Measurements from ENCODE around the gene SLC22A7. TPM values are rescaled to one million over a fixed set of nuclear protein-coding genes. Genes with fewer than 3 reads are reported as not detected.

The SLC22A7 gene
- total and polyA plus RNA-seq, 8 donors = not detected

DNA sequence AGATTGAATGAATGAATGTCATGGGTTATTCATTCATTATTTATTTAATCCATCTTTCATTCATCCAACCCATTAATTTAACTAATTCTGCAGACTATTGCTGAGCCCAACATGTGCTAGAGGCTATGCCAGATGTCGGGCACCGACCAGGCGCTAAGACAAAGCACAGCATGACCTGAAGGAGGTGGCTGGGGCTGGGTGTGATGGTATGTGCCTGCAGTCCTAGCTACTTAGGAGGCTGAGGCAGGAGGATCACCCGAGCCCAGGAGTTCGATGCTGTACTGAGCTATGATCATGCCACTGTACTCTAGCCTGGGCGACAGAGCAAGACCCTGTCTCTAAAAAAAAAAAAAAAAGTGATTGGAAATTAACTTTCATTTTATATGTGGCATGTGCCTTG, 5.7 kb upstream of the SLC22A7 start:
- intact Hi-C loops (cut with DNase I; ENCODE audit: low total_unique reads) = no loop called here
- no peak for DNase-seq

DNA sequence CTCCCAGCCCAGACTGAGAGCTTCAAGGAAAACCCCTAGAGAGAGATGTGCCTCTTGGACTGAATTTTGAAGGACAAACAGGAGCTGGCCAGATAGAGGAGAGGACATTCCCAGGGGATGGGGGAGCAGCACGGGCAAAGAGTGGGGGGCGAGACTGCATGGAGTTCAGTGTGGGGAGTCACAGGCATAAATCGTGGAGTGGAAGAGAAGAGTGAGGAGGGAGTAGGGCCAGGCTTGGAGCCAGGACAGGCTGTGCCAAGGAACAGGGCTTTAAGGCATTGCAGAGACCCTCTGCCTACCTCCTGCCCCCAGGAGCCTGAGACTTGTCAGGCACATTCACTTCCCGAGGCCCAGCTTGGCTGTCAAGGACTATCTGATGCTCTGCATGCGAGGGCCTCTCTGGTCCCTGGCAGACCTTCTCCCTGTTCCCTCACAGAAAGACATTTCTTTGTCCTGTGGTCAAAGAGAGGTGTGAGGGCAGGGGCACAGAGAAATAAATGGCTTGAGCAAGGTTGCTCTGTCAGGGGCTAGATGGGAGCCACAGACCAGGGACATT, 5.2 kb upstream of the SLC22A7 start:
- H3K27ac ChIP-seq = no peak overlapping the region
- H3K36me3 ChIP-seq = no peaks in the 10 kb centered on the region
- no peaks in the 10 kb centered on the region for H3K9me3 ChIP-seq
- 73 to 88% (median 86%) methylated on average over 5 of the region's 5 CpGs for WGBS, 5 donors
- TF ChIP-seq EP300 (IDR thresholded peaks at IDR 0.05) (no peak), POLR2A (IDR thresholded peaks at IDR 0.05) (no peak), POLR2AphosphoS5 (IDR thresholded peaks at IDR 0.05) (no peak)
- TF ChIP-seq, protein P1, sequence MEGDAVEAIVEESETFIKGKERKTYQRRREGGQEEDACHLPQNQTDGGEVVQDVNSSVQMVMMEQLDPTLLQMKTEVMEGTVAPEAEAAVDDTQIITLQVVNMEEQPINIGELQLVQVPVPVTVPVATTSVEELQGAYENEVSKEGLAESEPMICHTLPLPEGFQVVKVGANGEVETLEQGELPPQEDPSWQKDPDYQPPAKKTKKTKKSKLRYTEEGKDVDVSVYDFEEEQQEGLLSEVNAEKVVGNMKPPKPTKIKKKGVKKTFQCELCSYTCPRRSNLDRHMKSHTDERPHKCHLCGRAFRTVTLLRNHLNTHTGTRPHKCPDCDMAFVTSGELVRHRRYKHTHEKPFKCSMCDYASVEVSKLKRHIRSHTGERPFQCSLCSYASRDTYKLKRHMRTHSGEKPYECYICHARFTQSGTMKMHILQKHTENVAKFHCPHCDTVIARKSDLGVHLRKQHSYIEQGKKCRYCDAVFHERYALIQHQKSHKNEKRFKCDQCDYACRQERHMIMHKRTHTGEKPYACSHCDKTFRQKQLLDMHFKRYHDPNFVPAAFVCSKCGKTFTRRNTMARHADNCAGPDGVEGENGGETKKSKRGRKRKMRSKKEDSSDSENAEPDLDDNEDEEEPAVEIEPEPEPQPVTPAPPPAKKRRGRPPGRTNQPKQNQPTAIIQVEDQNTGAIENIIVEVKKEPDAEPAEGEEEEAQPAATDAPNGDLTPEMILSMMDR (IDR thresholded peaks at IDR 0.05) = no peak
- no peak for DNase-seq
- peaks cover 0 to 2% (median 0%) of the 10 kb centered on the region in 3 donors for H3K27me3 ChIP-seq
- H3K4me3 ChIP-seq = no peak overlapping the region
- no peaks in the 10 kb centered on the region for H3K4me1 ChIP-seq
- intact Hi-C loops (cut with DNase I; ENCODE audit: low total_unique reads) = no loop called here

More for the DNA sequence above, 5.7 kb upstream of the SLC22A7 start:
- no peaks in the 10 kb centered on the region for H3K36me3 ChIP-seq
- no peak overlapping the region for H3K27ac ChIP-seq
- H3K4me3 ChIP-seq = no peak overlapping the region
- no peaks in the 10 kb centered on the region for H3K4me1 ChIP-seq
- no peaks in the 10 kb centered on the region for H3K27me3 ChIP-seq
- 91 to 99% (median 94%) methylated on average over 6 of the region's 6 CpGs for WGBS, 5 donors
- no peaks in the 10 kb centered on the region for H3K9me3 ChIP-seq
- TF ChIP-seq EP300 (IDR thresholded peaks at IDR 0.05) (no peak), POLR2AphosphoS5 (IDR thresholded peaks at IDR 0.05) (no peak), POLR2A (IDR thresholded peaks at IDR 0.05) (no peak)
- TF ChIP-seq, protein P1 (IDR thresholded peaks at IDR 0.05) = no peak

DNA sequence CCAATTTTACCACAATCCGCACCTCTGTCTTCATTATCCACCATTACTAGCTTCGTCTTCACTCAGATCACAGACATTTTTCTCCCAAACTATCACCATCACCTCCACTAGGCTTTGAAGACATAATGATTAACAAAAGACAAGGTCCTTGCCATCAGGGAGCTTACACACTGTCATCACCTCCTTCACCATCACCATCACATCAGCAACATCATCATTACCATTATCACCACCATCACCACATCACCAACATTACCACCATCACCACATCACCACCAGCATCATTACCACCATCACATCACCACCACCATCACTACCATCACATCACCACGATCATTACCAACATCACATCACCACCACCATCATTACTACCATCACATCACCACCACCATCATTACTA, 4.4 kb upstream of the SLC22A7 start:
- no peak for DNase-seq
- intact Hi-C loops (cut with DNase I; ENCODE audit: low total_unique reads) = no loop called here
- WGBS, 5 donors = 92 to 97% (median 95%) methylated on average over 3 of the region's 3 CpGs
- TF ChIP-seq, protein P1 (IDR thresholded peaks at IDR 0.05) = no peak
- TF ChIP-seq EP300 (IDR thresholded peaks at IDR 0.05) (no peak), POLR2AphosphoS5 (IDR thresholded peaks at IDR 0.05) (no peak), POLR2A (IDR thresholded peaks at IDR 0.05) (no peak)
- Histone ChIP-seq H3K4me1 (no peaks in the 10 kb centered on the region), H3K27ac (no peak overlapping the region), H3K36me3 (no peaks in the 10 kb centered on the region), H3K27me3 (peaks cover 0 to 10% (median 0%) of the 10 kb centered on the region in 3 donors), H3K9me3 (no peaks in the 10 kb centered on the region), H3K4me3 (no peak overlapping the region)

DNA sequence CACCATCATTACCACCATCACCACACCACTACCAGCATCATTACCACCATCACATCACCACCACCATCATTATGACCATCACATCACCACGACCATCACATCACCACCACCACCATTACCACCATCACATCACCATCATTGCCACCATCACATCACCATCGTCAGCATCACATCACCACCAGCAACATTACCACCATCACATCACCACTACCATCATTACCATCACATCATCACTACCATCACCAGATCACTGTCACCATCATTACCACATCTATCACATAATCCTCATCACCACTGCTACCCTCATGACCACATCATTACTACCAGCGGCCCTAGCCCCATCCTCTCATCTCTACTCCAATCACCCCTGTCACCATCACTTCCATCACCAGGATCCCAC, 3.5 kb upstream of the SLC22A7 start:
- intact Hi-C loops (cut with DNase I; ENCODE audit: low total_unique reads) = no loop called here
- WGBS, 5 donors = 77 to 87% (median 82%) methylated on average over 3 of the region's 3 CpGs
- no peak for TF ChIP-seq POLR2A (IDR thresholded peaks at IDR 0.05)
- TF ChIP-seq POLR2AphosphoS5 (IDR thresholded peaks at IDR 0.05) = no peak
- TF ChIP-seq EP300 (IDR thresholded peaks at IDR 0.05) = no peak
- TF ChIP-seq, protein P1 (IDR thresholded peaks at IDR 0.05) = no peak
- Histone ChIP-seq H3K36me3 (no peaks in the 10 kb centered on the region), H3K4me3 (no peak overlapping the region), H3K4me1 (no peaks in the 10 kb centered on the region), H3K9me3 (no peaks in the 10 kb centered on the region), H3K27me3 (peaks cover 0 to 19% (median 0%) of the 10 kb centered on the region in 3 donors), H3K27ac (no peak overlapping the region)
- no peak for DNase-seq
